AG08396 (cell line): ENCODE measurements around the gene SLC39A11.
"Not testable (repeated sequence)": the region's sequence is repeated elsewhere in the genome, so short reads cannot be mapped to it uniquely, and the experiment has no call there.

Source experiments
- DNase-seq: peaks from one replicate; pipeline ENCODE4 v3.0.0; 2012; ENCODE audit warnings: low spot score, mixed read lengths

SLC39A11 gene

GRCh38 chr17:73007407-73007806 is 85.1 kb downstream of the SLC39A11 start:
- no peak for DNase-seq

GRCh38 chr17:73005360-73005759 is 87.1 kb downstream of the SLC39A11 start:
- DNase-seq, result no peak

GRCh38 chr17:73003487-73003886 is 89.0 kb downstream of the SLC39A11 start:
- DNase-seq, result no peak

- DNase-seq, result no peak
These were observed 91.7 kb downstream of the SLC39A11 start for GRCh38 chr17:73000832-73001231.

- DNase-seq, result not testable (repeated sequence)
These were observed 93.0 kb downstream of the SLC39A11 start for GRCh38 chr17:72999474-72999873.

GRCh38 chr17:72998343-72998742 is 94.1 kb downstream of the SLC39A11 start:
- DNase-seq, result no peak

GRCh38 chr17:72997559-72997958 is 94.9 kb downstream of the SLC39A11 start:
- no peak for DNase-seq

GRCh38 chr17:72996791-72997190 is 95.7 kb downstream of the SLC39A11 start:
- DNase-seq, result no peak

GRCh38 chr17:72995008-72995656 is 97.4 kb downstream of the SLC39A11 start:
- no peak for DNase-seq

GRCh38 chr17:72992783-72993467 is 99.6 kb downstream of the SLC39A11 start:
- not testable (repeated sequence) for DNase-seq

- DNase-seq, result no peak
These were observed 100.8 kb downstream of the SLC39A11 start for GRCh38 chr17:72991651-72992050.

GRCh38 chr17:72989074-72989610 is 103.3 kb downstream of the SLC39A11 start:
- no peak for DNase-seq

- DNase-seq, result no peak
These were observed 104.0 kb downstream of the SLC39A11 start for GRCh38 chr17:72988451-72988850.

- no peak for DNase-seq
These were observed 105.3 kb downstream of the SLC39A11 start for GRCh38 chr17:72987166-72987565.

- DNase-seq, result peak; percentile 89
These were observed 106.4 kb downstream of the SLC39A11 start for GRCh38 chr17:72985882-72986720.

GRCh38 chr17:72984926-72985325 is 107.6 kb downstream of the SLC39A11 start:
- DNase-seq, result no peak

GRCh38 chr17:72984145-72984925 is 108.2 kb downstream of the SLC39A11 start:
- peak; percentile 65 for DNase-seq

- DNase-seq, result no peak
These were observed 109.8 kb downstream of the SLC39A11 start for GRCh38 chr17:72982680-72983079.

- DNase-seq, result no peak
These were observed 113.8 kb downstream of the SLC39A11 start for GRCh38 chr17:72978593-72979218.

- DNase-seq, result no peak
These were observed 114.6 kb downstream of the SLC39A11 start for GRCh38 chr17:72977771-72978417.
